Tibial nerve (tissue), 3 donors: Measurements from ENCODE around the gene PLEKHS1.

ENCODE experiments used
- POLR2A ChIP-seq, 2 donors: fragments of 450-650 bp; IDR thresholded peaks; one replicate each; pipeline ENCODE4 v1.6.1; 2017; ENCODE audit warnings: antibody characterized with exemption in 2 of 2, mild to moderate bottlenecking in 2 of 2, moderate library complexity in 2 of 2
- TF ChIP-seq, protein P1 (sequence below), 5 experiments: fragments of 200-600 bp in 3 of 5; fragments of 450-650 bp in 2 of 5; sonication (generic) in 3 of 5; IDR thresholded peaks; one replicate each; pipeline ENCODE4 v1.5.1; 2016 to 2019; ENCODE audit warnings: antibody characterized with exemption in 5 of 5, mild to moderate bottlenecking in 3 of 5, moderate library complexity in 2 of 5

DNA sequence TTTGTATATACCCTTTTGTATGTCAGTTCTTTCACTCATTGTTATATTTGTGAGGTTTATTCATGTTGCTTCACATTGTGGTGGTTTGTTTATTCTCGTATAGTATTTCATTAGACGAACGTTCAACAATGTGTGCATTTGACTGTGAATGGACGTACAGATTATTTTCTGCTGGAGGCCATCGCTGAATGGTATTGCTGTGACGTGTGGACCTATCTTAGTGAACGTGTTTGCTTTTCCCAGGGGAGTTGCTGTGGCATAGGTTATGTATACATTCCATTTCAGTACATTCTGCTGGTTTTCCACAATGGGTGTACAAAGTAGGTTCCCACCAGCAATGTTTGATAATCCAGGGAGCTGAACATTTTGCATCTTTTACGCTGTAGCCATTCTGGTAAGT, 31.1 kb upstream of the PLEKHS1 start:
- TF ChIP-seq, protein P1, sequence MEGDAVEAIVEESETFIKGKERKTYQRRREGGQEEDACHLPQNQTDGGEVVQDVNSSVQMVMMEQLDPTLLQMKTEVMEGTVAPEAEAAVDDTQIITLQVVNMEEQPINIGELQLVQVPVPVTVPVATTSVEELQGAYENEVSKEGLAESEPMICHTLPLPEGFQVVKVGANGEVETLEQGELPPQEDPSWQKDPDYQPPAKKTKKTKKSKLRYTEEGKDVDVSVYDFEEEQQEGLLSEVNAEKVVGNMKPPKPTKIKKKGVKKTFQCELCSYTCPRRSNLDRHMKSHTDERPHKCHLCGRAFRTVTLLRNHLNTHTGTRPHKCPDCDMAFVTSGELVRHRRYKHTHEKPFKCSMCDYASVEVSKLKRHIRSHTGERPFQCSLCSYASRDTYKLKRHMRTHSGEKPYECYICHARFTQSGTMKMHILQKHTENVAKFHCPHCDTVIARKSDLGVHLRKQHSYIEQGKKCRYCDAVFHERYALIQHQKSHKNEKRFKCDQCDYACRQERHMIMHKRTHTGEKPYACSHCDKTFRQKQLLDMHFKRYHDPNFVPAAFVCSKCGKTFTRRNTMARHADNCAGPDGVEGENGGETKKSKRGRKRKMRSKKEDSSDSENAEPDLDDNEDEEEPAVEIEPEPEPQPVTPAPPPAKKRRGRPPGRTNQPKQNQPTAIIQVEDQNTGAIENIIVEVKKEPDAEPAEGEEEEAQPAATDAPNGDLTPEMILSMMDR (IDR thresholded peaks at IDR 0.05) = no peak
- TF ChIP-seq POLR2A (IDR thresholded peaks at IDR 0.05) = no peak
